ENCODE results near the gene C4orf36.

C4orf36 gene

GRCh38 chr4:86926435-86927086 lies 34.3 kb upstream of the C4orf36 start:
- no peak for TF ChIP-seq HDGF (IDR thresholded peaks at IDR 0.05; ENCODE audit: borderline replicate concordance)
- CTCF ChIA-PET = no interaction called here

GRCh38 chr4:86924811-86925210 lies 32.6 kb upstream of the C4orf36 start:
- POLR2A ChIA-PET = interaction anchor here (1.1 kb wide), 1 partner anchor 10 kb away, joined by 3 read pairs; the partner anchor contains the start of gene AFF1
- TF ChIP-seq BHLHE40 (IDR thresholded peaks at IDR 0.05; ENCODE audit: borderline replicate concordance) (no peak), FOXM1 (IDR thresholded peaks at IDR 0.05; ENCODE audit: borderline replicate concordance) (no peak), L3MBTL2 (conservative IDR thresholded peaks at IDR 0.05) (no peak), PKNOX1 (IDR thresholded peaks at IDR 0.05) (no peak), SUZ12 (IDR thresholded peaks at IDR 0.05) (no peak), NFRKB (IDR thresholded peaks at IDR 0.05) (no peak), FOXA1 (IDR thresholded peaks at IDR 0.05) (no peak), ARNT (IDR thresholded peaks at IDR 0.05) (no peak), SP1 (IDR thresholded peaks at IDR 0.05) (no peak), ELF4 (IDR thresholded peaks at IDR 0.05) (no peak), HDGF (IDR thresholded peaks at IDR 0.05; ENCODE audit: borderline replicate concordance) (no peak), ZNF384 (IDR thresholded peaks at IDR 0.05) (no peak), LEF1 (IDR thresholded peaks at IDR 0.05; ENCODE audit: borderline replicate concordance) (no peak), FOXK2 (IDR thresholded peaks at IDR 0.05) (no peak), CTBP1 (IDR thresholded peaks at IDR 0.05; ENCODE audit: borderline replicate concordance) (no peak), TARDBP (IDR thresholded peaks at IDR 0.05) (no peak)
- DNase-seq (ENCODE audit: extremely low spot score) = no peak
- CTCF ChIA-PET = no interaction called here

More at GRCh38 chr4:86926435-86927086, 34.3 kb upstream of the C4orf36 start:
- DNase-seq (ENCODE audit: extremely low spot score) = no peak
- POLR2A ChIA-PET = no interaction called here

GRCh38 chr4:86921608-86922252 lies 29.5 kb upstream of the C4orf36 start:
- TF ChIP-seq ARNT (IDR thresholded peaks at IDR 0.05) (no peak), SUZ12 (IDR thresholded peaks at IDR 0.05) (no peak), ZNF384 (IDR thresholded peaks at IDR 0.05) (no peak)
- ChIA-PET CTCF (interaction anchor here (0.6 to 2.8 kb wide), 16 partner anchors 11 to 469 kb away, joined by 3 to 31 read pairs (median 4); partner anchors contain the start of genes AFF1 and HSD17B11), POLR2A (interaction anchor here (0.9 to 1.6 kb wide), 4 partner anchors 13 to 171 kb away, joined by 3 to 9 read pairs (median 3); partner anchors contain the start of gene AFF1)
- no peak for DNase-seq (ENCODE audit: extremely low spot score)

GRCh38 chr4:86919561-86920223 lies 27.5 kb upstream of the C4orf36 start:
- ChIA-PET CTCF (no interaction called here), POLR2A (no interaction called here)
- TF ChIP-seq PKNOX1 (IDR thresholded peaks at IDR 0.05) (no peak), L3MBTL2 (conservative IDR thresholded peaks at IDR 0.05) (no peak), SP1 (IDR thresholded peaks at IDR 0.05) (no peak), SUZ12 (IDR thresholded peaks at IDR 0.05) (no peak)
- DNase-seq (ENCODE audit: extremely low spot score) = no peak

- CTCF ChIA-PET = interaction anchor here (0.7 kb wide), 1 partner anchor 208 kb away, joined by 3 read pairs; no protein-coding TSS in a partner anchor
- POLR2A ChIA-PET = no interaction called here
- DNase-seq (ENCODE audit: extremely low spot score) = no peak
- TF ChIP-seq L3MBTL2 (conservative IDR thresholded peaks at IDR 0.05) (no peak), FOXM1 (IDR thresholded peaks at IDR 0.05; ENCODE audit: borderline replicate concordance) (no peak), CTBP1 (IDR thresholded peaks at IDR 0.05; ENCODE audit: borderline replicate concordance) (no peak), SUZ12 (IDR thresholded peaks at IDR 0.05) (no peak), FOXA1 (IDR thresholded peaks at IDR 0.05) (no peak), SP1 (IDR thresholded peaks at IDR 0.05) (no peak), ELF4 (IDR thresholded peaks at IDR 0.05) (no peak), NFRKB (IDR thresholded peaks at IDR 0.05) (no peak), ARNT (IDR thresholded peaks at IDR 0.05) (no peak), HDGF (IDR thresholded peaks at IDR 0.05; ENCODE audit: borderline replicate concordance) (no peak), ZNF384 (IDR thresholded peaks at IDR 0.05) (no peak)
Measured at GRCh38 chr4:86918539-86919072, 26.4 kb upstream of the C4orf36 start.

- no peak for TF ChIP-seq FOXM1 (IDR thresholded peaks at IDR 0.05; ENCODE audit: borderline replicate concordance)
- TF ChIP-seq BHLHE40 (IDR thresholded peaks at IDR 0.05; ENCODE audit: borderline replicate concordance) = no peak
- no peak for TF ChIP-seq ZNF384 (IDR thresholded peaks at IDR 0.05)
- TF ChIP-seq SP1 (IDR thresholded peaks at IDR 0.05) = no peak
- no peak for TF ChIP-seq SUZ12 (IDR thresholded peaks at IDR 0.05)
- no peak for TF ChIP-seq LEF1 (IDR thresholded peaks at IDR 0.05; ENCODE audit: borderline replicate concordance)
- TF ChIP-seq ELF4 (IDR thresholded peaks at IDR 0.05) = no peak
- TF ChIP-seq FOXA1 (IDR thresholded peaks at IDR 0.05) = no peak
- TF ChIP-seq NFRKB (IDR thresholded peaks at IDR 0.05) = no peak
- TF ChIP-seq L3MBTL2 (conservative IDR thresholded peaks at IDR 0.05) = no peak
- no peak for TF ChIP-seq ARNT (IDR thresholded peaks at IDR 0.05)
- DNase-seq (ENCODE audit: extremely low spot score) = no peak
- CTCF ChIA-PET = no interaction called here
- POLR2A ChIA-PET = no interaction called here
Measured at GRCh38 chr4:86917212-86918039, 25.2 kb upstream of the C4orf36 start.
